HEK293 (cell line): ENCODE measurements around the gene SYNDIG1.

Experiments used
- CTCF ChIA-PET: fragments of 350-600 bp; formaldehyde crosslinking; extraction: SDS; loops from one replicate; lab custom pipeline; 2021; ENCODE audit warnings: antibody characterized with exemption; lab: Yijun Ruan, JAX
- POLR2A ChIA-PET: fragments of 300-600 bp; formaldehyde crosslinking; extraction: SDS; loops from one replicate; lab custom pipeline; 2020; ENCODE audit warnings: antibody characterized with exemption, inconsistent platforms; lab: Yijun Ruan, JAX
- H3K27ac ChIP-seq: fragments of 200-500 bp; sonication (Bioruptor generic); 2 replicates; pipeline ENCODE4 v1.5.1; 2014; ENCODE audit warnings: low read depth, low read length, control low read depth, inconsistent platforms; ENCODE audit errors: extremely low read depth
- H3K36me3 ChIP-seq, 2 experiments: fragments of 200-500 bp in 1 of 2; sonication (Bioruptor generic) in 1 of 2; 1 replicate in 1 of 2; 2 replicates in 1 of 2; pipeline ENCODE4 v1.5.1; 2014 to 2017; ENCODE audit warnings: inconsistent platforms in 2 of 2, low read length in 2 of 2; ENCODE audit not compliant: control insufficient read depth in 2 of 2, insufficient read depth in 1 of 2
- H3K4me1 ChIP-seq: fragments of 200-500 bp; sonication (Bioruptor generic); 2 replicates; pipeline ENCODE4 v1.5.1; 2014; ENCODE audit warnings: mild to moderate bottlenecking, low read length, inconsistent platforms; ENCODE audit not compliant: control insufficient read depth, insufficient read depth
- H3K4me3 ChIP-seq: 2 replicates; pipeline ENCODE4 v1.5.1; 2011; ENCODE audit warnings: low read depth, mild to moderate bottlenecking, control low read depth, low read length, moderate library complexity
- H3K9me3 ChIP-seq: fragments of 200-500 bp; sonication (Bioruptor generic); 2 replicates; pipeline ENCODE4 v1.5.1; 2014; ENCODE audit warnings: low read depth, low read length, inconsistent platforms; ENCODE audit not compliant: control insufficient read depth, insufficient read depth
- GLI4 ChIP-seq: fragments of 450-650 bp; formaldehyde crosslinking; IDR thresholded peaks from 2 replicates; pipeline ENCODE4 v1.5.1; 2016; ENCODE audit warnings: missing biosample characterization, missing genetic modification characterization
- IKZF3 ChIP-seq: fragments of 450-650 bp; IDR thresholded peaks from 2 replicates; pipeline ENCODE4 v1.5.0; 2018; ENCODE audit warnings: missing biosample characterization, mild to moderate bottlenecking, missing genetic modification characterization, moderate library complexity
- ZEB2 ChIP-seq: fragments of 450-650 bp; formaldehyde crosslinking; IDR thresholded peaks from 2 replicates; pipeline ENCODE4 v1.5.1; 2016; ENCODE audit warnings: missing biosample characterization, missing genetic modification characterization
- ZFP69B ChIP-seq: fragments of 450-650 bp; formaldehyde crosslinking; IDR thresholded peaks from 2 replicates; pipeline ENCODE4 v1.5.1; 2016; ENCODE audit warnings: missing biosample characterization, missing genetic modification characterization
- ZNF112 ChIP-seq: fragments of 450-650 bp; formaldehyde crosslinking; IDR thresholded peaks from 2 replicates; pipeline ENCODE4 v1.5.0; 2017; ENCODE audit warnings: missing biosample characterization, missing genetic modification characterization
- ZNF155 ChIP-seq: fragments of 450-650 bp; formaldehyde crosslinking; IDR thresholded peaks from 2 replicates; pipeline ENCODE4 v1.5.1; 2016; ENCODE audit warnings: missing biosample characterization, missing genetic modification characterization
- ZNF174 ChIP-seq: fragments of 450-650 bp; formaldehyde crosslinking; IDR thresholded peaks from 2 replicates; pipeline ENCODE4 v1.5.0; 2017; ENCODE audit warnings: missing biosample characterization, mild to moderate bottlenecking, missing genetic modification characterization
- ZNF214 ChIP-seq: fragments of 450-650 bp; formaldehyde crosslinking; IDR thresholded peaks from 2 replicates; pipeline ENCODE4 v1.5.1; 2017; ENCODE audit warnings: missing biosample characterization, mild to moderate bottlenecking, missing genetic modification characterization, borderline replicate concordance
- ZNF302 ChIP-seq: fragments of 450-650 bp; formaldehyde crosslinking; IDR thresholded peaks from 2 replicates; pipeline ENCODE4 v1.5.1; 2016; ENCODE audit warnings: missing biosample characterization, missing genetic modification characterization, low read depth
- ZNF335 ChIP-seq: fragments of 450-650 bp; formaldehyde crosslinking; conservative IDR thresholded peaks from 2 replicates; pipeline ENCODE4 v1.5.1; 2016; ENCODE audit warnings: missing biosample characterization, missing genetic modification characterization
- ZNF37A ChIP-seq: fragments of 450-650 bp; IDR thresholded peaks from 2 replicates; pipeline ENCODE4 v1.5.1; 2018; ENCODE audit warnings: missing biosample characterization, missing genetic modification characterization
- ZNF394 ChIP-seq: fragments of 450-650 bp; formaldehyde crosslinking; IDR thresholded peaks from 2 replicates; pipeline ENCODE4 v1.5.1; 2016; ENCODE audit warnings: missing biosample characterization, missing genetic modification characterization, mild to moderate bottlenecking, moderate library complexity, borderline replicate concordance
- ZNF560 ChIP-seq: fragments of 450-650 bp; formaldehyde crosslinking; IDR thresholded peaks from 2 replicates; pipeline ENCODE4 v1.5.1; 2017; ENCODE audit warnings: missing biosample characterization, missing genetic modification characterization, borderline replicate concordance
- ZNF654 ChIP-seq: fragments of 450-650 bp; formaldehyde crosslinking; IDR thresholded peaks from 2 replicates; pipeline ENCODE4 v1.5.1; 2016; ENCODE audit warnings: low read depth, missing biosample characterization, missing genetic modification characterization
- ZNF747 ChIP-seq: fragments of 450-650 bp; formaldehyde crosslinking; IDR thresholded peaks from 2 replicates; pipeline ENCODE4 v1.5.1; 2016; ENCODE audit warnings: missing biosample characterization, missing genetic modification characterization
- ZNF791 ChIP-seq: fragments of 450-650 bp; formaldehyde crosslinking; IDR thresholded peaks from 2 replicates; pipeline ENCODE4 v1.5.1; 2016; ENCODE audit warnings: missing biosample characterization, missing genetic modification characterization
- TF ChIP-seq, protein P1 (sequence below): IDR thresholded peaks from 2 replicates; pipeline ENCODE4 v1.6.1; 2011; ENCODE audit warnings: mild to moderate bottlenecking, low read depth, low read length, borderline replicate concordance
- TF ChIP-seq, protein P2 (sequence below): fragments of 450-650 bp; formaldehyde crosslinking; IDR thresholded peaks from 2 replicates; pipeline ENCODE4 v1.5.1; 2016; ENCODE audit warnings: missing biosample characterization, missing genetic modification characterization

SYNDIG1 gene

DNA sequence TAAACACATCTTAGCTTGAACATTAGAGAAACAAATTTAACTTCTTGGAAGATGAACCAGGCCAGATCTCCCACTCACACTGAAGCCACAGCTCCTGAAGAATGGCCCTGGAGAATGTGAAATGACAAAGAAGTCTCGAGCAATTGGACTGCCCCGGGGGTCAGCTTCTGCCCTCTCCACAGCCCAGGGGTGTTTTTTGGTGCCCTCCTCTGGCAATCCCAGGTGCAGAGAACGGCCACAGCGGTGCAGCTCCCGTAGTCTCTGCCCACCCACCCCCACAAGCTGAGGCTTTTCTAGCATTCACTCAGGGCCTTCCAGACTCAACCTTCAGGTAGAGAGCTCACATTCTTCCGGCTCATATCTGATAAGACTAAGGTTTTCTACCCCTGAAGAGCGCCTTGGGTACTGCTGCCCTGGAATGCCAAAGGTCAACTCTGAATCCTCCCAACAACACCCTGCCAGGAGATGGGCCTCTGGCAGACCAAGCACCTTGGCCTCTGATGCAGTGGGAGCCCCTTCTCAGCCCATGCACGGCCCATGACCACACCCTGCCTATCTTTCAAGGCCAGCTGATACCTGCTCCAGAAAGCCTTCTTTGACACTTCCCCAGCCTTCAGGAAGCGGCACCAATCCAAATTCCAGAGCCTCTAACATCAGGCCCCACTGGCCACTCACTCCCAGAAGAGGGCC, 208.3 kb downstream of the SYNDIG1 start (continued):
- no peak for TF ChIP-seq ZNF791 (tag by site-specific recombination)
- TF ChIP-seq ZNF394 (tag by site-specific recombination), result no peak
- TF ChIP-seq, all 188 proteins: peak for 0

DNA sequence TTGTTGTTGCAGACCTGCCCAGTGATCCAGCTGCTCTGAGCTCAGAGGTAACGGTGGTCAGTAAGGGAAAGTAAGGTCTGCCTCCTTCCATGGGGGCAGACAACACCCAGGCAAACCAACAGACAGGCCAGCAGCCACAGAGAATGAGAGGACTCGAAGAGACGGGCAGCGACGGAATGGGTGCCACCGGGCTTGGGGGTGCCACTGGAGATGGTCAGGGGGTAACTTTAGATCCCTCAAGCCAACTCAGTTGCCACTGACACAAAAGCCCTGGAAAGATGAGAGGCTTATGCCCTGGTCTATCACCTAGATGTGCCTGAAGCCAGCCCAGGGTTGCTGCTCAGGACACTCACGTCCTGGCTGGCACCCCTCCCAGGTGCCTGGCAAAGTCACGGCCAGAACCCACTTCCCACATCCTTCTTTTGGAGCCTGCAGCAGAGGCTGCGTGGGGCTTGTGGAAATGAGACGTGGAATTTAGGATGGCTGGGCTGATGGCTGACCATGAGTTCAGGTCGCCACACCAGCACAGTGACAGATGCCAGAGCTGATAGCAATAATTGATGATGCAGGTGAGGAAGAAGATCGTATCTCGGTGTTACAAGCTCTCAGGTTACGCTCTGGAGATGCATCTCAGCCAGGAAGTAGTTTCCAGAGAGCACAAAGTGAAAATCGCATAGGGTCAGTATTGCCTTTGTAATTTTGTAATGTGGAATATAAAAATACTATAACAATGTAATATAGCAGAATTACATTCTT, 209.1 kb downstream of the SYNDIG1 start:
- no peak overlapping the region for H3K4me3 ChIP-seq
- CTCF ChIA-PET, result no interaction called here
- no peak for TF ChIP-seq ZNF335 (tag by site-specific recombination)

DNA sequence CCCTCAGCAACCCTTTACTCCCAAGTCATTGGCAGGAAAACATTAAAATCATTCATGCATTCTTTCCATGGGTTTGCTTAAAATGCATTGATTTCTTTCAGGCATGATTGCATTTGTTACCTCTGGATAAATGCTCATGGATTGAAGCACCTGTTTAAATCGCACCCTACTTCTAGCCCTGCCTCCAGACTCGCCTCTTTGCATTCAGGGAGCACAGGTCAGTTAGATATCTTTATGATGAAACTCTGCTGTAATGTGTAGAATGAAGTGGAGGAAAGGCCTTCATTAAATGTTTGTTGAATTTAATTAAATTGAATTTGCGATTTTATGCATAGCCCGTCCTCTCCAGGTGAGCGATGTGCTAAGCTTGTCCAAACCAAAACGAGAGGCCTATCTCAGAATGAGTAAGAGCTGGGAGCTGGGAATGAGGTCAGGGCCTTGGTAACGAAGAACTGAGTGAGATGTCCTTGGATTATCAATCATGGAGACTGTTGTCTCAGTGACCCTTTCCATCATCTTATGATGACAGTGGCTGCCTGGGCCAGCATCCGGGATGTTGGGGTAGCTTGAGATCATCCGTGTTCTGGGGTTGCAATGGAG, 210.1 kb downstream of the SYNDIG1 start:
- Histone ChIP-seq H3K36me3 (no peaks in the 10 kb centered on the region), H3K4me3 (no peak overlapping the region), H3K4me1 (no peaks in the 10 kb centered on the region), H3K9me3 (no peaks in the 10 kb centered on the region), H3K27ac (no peak overlapping the region)
- ChIA-PET POLR2A (interaction anchor here (0.6 kb wide), 1 partner anchor 570 kb away, joined by 3 read pairs; no protein-coding TSS in a partner anchor), CTCF (no interaction called here)
- no peak for TF ChIP-seq IKZF3
- TF ChIP-seq ZFP69B (tag by site-specific recombination), result no peak
- TF ChIP-seq ZNF37A (tag by site-specific recombination), result no peak
- no peak for TF ChIP-seq GLI4 (tag by site-specific recombination)
- no peak for TF ChIP-seq ZNF302

More for the DNA sequence above, 209.1 kb downstream of the SYNDIG1 start:
- H3K4me1 ChIP-seq, result no peaks in the 10 kb centered on the region
- H3K36me3 ChIP-seq, result no peaks in the 10 kb centered on the region
- H3K27ac ChIP-seq, result no peak overlapping the region
- POLR2A ChIA-PET, result interaction anchor here (0.6 kb wide), 1 partner anchor 571 kb away, joined by 3 read pairs; no protein-coding TSS in a partner anchor
- no peaks in the 10 kb centered on the region for H3K9me3 ChIP-seq

DNA sequence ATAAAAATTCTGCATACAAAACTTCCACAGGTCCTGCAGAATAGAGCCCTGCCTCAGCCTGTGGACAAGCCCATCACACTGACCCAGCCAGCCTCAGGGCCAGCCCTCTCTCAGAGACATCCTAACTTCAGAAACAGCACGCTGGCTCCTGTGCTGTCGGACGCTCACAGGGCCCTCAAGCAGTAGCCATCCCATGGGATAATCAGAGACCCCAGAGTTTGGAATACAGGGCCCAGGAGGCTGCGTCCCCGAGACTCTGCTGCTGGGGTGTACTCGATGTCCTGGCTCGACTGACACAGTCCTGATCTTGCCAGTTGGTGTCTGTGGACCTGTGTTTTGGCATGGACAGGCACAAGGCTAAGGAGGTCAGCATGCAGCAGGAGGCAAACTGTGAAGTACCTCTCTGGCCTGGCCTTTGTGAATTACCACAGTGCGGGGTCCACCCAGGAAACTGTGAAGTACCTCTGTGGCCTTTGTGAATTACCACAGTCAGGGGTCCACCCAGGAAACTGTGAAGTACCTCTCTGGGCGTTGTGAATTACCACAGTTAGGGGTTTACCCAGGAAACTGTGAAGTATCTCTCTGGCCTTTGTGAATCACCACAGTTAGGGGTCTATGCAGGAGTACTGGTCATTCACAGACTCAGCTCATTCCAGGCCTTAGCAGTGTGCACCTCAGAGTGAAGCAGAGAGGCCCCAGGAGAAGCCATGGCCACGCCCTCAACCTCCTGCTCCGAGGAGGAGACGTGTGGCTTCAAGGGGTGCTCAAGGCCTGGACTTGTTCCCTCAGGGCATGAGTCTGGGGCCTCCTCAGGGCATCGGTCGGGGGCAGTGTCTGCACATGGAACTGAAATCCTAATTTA, 212.4 kb downstream of the SYNDIG1 start:
- Histone ChIP-seq H3K4me3 (no peak overlapping the region), H3K9me3 (no peaks in the 10 kb centered on the region), H3K27ac (no peak overlapping the region), H3K4me1 (no peaks in the 10 kb centered on the region), H3K36me3 (no peaks in the 10 kb centered on the region)
- ChIA-PET POLR2A (no interaction called here), CTCF (no interaction called here)
- TF ChIP-seq, protein P1, sequence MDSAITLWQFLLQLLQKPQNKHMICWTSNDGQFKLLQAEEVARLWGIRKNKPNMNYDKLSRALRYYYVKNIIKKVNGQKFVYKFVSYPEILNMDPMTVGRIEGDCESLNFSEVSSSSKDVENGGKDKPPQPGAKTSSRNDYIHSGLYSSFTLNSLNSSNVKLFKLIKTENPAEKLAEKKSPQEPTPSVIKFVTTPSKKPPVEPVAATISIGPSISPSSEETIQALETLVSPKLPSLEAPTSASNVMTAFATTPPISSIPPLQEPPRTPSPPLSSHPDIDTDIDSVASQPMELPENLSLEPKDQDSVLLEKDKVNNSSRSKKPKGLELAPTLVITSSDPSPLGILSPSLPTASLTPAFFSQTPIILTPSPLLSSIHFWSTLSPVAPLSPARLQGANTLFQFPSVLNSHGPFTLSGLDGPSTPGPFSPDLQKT, result no peak
- no peak for TF ChIP-seq ZNF112
- TF ChIP-seq ZNF654 (tag by site-specific recombination), result no peak
- no peak for TF ChIP-seq ZNF155
- TF ChIP-seq ZEB2 (tag by site-specific recombination), result no peak
- TF ChIP-seq ZNF747, result no peak
- no peak for TF ChIP-seq ZNF174 (tag by site-specific recombination)
- TF ChIP-seq, protein P2, sequence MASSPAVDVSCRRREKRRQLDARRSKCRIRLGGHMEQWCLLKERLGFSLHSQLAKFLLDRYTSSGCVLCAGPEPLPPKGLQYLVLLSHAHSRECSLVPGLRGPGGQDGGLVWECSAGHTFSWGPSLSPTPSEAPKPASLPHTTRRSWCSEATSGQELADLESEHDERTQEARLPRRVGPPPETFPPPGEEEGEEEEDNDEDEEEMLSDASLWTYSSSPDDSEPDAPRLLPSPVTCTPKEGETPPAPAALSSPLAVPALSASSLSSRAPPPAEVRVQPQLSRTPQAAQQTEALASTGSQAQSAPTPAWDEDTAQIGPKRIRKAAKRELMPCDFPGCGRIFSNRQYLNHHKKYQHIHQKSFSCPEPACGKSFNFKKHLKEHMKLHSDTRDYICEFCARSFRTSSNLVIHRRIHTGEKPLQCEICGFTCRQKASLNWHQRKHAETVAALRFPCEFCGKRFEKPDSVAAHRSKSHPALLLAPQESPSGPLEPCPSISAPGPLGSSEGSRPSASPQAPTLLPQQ, result no peak
- no peak for TF ChIP-seq ZNF214
- no peak for TF ChIP-seq ZNF560 (tag by site-specific recombination)
